ENCODE results near the gene MC1R.

DNA sequence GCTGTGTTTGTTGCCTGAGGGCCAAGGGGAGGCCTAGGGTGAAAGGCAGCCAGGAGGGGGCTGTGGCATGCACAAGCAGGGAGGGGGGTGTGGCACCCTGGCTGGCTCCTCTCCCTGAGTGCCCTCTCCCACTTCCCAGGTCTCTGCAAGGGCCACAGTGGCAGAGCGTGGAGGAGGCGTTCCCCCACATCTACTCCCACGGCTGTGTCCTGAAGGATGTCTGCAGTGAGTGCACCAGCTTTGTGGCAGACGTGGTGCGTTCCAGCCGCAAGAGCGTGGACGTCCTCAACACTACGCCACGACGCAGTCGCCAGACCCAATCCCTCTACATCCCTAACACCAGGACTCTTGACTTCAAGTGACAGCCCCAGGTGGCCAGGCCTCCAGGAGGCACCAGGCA lies 48.8 kb upstream of the MC1R start:
- TF ChIP-seq, protein P1, sequence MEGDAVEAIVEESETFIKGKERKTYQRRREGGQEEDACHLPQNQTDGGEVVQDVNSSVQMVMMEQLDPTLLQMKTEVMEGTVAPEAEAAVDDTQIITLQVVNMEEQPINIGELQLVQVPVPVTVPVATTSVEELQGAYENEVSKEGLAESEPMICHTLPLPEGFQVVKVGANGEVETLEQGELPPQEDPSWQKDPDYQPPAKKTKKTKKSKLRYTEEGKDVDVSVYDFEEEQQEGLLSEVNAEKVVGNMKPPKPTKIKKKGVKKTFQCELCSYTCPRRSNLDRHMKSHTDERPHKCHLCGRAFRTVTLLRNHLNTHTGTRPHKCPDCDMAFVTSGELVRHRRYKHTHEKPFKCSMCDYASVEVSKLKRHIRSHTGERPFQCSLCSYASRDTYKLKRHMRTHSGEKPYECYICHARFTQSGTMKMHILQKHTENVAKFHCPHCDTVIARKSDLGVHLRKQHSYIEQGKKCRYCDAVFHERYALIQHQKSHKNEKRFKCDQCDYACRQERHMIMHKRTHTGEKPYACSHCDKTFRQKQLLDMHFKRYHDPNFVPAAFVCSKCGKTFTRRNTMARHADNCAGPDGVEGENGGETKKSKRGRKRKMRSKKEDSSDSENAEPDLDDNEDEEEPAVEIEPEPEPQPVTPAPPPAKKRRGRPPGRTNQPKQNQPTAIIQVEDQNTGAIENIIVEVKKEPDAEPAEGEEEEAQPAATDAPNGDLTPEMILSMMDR (IDR thresholded peaks at IDR 0.05) = no peak
- no peak for TF ChIP-seq POLR2A (IDR thresholded peaks at IDR 0.05)

All from right lobe of liver (tissue), 4 donors.